GM19043 (cell line): ENCODE measurements around the gene SORT1.

ENCODE experiments used
- ATAC-seq: cut with Tn5 transposase; IDR thresholded peaks from one replicate; pipeline ENCODE4 v1.9.1; 2021; ENCODE audit warnings: low read depth; ENCODE audit not compliant: unreplicated experiment

Gene SORT1

DNA sequence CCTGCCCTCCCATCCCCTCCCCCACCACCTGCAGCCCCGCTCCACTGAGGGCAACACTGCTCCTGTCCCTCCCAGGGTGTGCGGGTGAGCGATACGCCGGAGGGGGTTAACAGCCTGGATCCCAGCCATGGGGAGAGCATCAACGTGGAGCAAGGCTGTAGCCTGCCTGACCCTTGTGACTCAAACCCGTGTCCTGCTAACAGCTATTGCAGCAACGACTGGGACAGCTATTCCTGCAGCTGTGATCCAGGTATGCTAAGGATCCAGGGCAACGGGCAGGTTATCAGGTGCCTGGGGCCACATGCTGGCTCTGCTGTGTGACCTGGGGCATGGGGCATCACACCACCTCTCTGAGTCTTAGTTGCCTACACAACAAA, 133.4 kb downstream of the SORT1 start:
- no peak for ATAC-seq

DNA sequence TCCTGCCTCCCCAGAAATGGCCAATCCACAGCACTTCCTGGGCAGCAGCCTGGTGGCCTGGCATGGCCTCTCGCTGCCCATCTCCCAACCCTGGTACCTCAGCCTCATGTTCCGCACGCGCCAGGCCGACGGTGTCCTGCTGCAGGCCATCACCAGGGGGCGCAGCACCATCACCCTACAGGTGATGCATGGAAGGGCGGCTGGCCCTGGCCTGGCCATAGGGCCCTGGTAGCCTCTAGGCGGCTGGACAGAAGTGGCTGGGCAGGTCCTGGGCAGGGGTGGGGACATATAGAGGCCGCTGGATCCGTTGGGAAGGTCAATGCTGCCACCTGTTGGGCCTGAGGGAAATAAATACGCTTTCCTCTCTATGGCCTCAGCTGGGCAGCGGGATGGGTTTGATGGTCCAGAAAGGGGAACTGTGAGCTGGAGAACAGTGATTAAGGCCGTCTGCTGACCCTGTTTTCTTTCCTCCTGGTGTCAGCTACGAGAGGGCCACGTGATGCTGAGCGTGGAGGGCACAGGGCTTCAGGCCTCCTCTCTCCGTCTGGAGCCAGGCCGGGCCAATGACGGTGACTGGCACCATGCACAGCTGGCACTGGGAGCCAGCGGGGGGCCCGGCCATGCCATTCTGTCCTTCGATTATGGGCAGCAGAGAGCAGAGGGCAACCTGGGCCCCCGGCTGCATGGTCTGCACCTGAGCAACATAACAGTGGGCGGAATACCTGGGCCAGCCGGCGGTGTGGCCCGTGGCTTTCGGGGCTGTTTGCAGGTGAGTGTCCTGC, 133.9 kb downstream of the SORT1 start:
- peak; percentile 80 for ATAC-seq

DNA sequence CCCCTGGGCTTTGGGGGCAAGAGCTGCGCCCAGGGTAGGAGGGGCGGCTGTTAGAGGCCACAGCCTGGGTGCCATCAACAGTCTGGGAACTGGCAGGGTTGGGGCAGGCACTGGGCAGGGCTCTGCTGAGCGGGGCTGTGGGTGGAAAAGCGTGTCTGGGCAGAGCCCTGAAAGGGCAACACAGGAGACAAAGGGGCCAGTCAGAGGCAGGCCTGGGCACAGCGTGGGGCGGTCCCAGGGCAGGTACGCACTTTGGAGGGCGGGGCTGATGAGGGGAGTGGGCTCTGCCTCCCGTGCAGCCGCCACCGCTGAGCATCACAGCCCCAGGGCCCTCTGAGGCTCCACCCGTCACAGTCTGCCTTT, 134.5 kb downstream of the SORT1 start:
- ATAC-seq = no peak

DNA sequence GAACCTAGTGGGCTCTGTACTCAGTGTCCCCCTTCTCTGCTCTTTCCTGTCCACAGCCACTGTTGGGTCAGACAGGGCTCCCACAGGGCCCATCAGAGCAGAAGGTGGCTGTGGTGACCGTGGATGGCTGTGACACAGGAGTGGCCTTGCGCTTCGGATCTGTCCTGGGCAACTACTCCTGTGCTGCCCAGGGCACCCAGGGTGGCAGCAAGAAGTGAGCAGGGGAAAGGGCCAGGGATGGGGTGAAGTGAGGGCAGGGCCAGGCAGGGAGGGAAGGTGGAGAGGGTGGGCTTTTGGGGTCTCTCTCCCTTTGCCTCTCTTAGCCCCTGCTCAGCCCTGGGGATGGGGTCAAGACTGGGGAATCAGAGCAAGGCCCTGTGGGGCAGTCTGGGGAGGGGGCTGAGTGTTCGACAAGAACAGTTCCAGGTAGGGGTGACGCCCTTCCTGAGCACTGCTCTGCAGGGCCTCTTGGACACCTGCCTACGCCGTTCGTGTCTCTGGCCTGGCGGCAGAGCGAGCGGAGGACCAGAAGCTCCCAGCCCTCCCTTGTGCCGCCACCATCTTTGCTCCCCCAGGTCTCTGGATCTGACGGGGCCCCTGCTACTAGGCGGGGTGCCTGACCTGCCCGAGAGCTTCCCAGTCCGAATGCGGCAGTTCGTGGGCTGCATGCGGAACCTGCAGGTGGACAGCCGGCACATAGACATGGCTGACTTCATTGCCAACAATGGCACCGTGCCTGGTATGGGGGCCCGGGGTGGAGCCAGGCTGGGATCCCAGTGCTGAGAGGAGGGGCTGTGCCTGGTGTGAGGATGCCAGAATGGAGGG, 135.3 kb downstream of the SORT1 start:
- no peak for ATAC-seq

DNA sequence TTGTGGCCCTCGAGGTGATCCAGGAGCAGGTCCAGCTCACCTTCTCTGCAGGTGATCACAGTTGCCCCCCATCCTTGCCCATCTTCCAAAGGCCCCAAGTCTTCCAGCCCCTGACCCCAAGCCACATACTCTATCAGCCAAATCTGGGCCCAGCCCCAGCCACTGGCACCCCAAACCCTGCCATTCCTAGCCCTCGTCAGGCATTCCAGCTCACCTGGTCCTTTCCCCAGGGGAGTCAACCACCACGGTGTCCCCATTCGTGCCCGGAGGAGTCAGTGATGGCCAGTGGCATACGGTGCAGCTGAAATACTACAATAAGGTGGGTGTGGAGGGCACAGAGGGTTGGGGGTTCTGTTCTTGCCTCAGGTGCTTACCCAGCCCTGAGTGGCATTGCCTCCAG, 136.1 kb downstream of the SORT1 start:
- no peak for ATAC-seq

DNA sequence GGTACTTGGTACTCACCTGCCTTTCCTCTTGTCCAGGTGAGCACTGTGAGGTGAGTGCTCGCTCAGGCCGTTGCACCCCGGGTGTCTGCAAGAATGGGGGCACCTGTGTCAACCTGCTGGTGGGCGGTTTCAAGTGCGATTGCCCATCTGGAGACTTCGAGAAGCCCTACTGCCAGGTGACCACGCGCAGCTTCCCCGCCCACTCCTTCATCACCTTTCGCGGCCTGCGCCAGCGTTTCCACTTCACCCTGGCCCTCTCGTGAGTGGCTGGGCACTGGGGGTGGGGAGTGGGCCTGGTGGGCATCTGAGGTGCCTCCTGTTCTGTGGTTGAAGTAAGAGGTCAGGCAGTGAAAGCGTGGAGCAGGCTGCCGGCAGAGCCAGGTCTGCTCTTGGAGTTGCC, 136.7 kb downstream of the SORT1 start:
- no peak for ATAC-seq

DNA sequence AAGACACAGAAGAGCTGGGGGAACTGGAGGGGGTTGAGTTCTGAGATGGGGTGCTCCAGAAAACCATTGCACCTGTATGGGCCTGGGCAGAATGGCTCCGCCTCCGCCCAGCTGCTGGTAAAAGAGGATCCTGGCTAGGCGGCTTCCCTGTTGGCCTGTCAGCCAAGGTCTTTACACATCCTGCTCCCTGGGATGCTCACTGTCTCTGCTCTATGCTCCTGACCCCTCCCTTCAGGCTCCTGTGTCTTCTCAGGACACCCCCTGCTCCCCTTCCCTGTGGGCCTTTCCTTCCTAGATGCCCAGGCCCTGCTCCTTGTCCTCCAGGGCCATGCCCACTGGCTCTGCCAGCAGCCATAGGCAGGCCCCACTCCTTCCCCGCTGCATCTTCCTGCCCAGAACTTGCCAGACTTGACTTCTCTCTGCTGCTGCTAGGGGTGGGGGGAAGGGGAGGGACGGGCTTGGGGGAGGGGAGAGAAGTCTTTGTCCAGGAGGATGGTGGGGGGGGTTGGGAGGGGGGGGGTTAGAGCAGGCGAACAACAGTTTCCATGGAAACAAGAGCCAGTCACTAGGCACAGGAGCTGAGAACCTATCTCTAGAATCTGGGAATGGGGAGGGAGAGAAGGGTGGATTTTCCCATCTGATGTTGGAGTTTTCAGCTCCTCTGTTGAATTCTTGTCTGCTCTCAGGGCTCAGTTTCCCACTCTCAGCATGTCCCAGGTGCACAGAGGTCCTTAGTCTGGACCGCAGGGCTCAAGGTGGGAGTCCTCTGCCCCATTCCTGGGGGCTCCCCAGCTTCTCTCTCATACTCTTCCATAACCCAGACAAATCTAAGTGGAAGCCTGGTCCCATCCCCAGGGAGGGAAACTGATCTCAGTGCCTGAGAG, 137.8 kb downstream of the SORT1 start:
- no peak for ATAC-seq
